Posterior vena cava (tissue), 2 donors: ENCODE results near the gene LSR. TPM values are rescaled to one million over a fixed set of nuclear protein-coding genes. Genes with fewer than 3 reads are reported as not detected.
"Not testable (repeated sequence)": the region's sequence is repeated elsewhere in the genome, so short reads cannot be mapped to it uniquely, and the experiment has no call there.

Experiments used
- DNase-seq: peaks from one replicate; pipeline ENCODE4 v3.0.0-alpha.2; 2020; ENCODE audit warnings: low spot score
- intact Hi-C, 2 donors: fragments of 100-400 bp; cut with DNase I; formaldehyde crosslinking; loops; one replicate each; pipeline versions ENCODE4 v1.14.1 to v1.14.2; 2022 to 2023
- total RNA-seq, 2 donors: library from RNA; stranded (reverse); fragmentation: NEBNext Ultra II Directional; extraction: Animal tissue kit (Norgen Biotek cat#: 25700); gene quantifications; one replicate each; pipeline ENCODE4 v1.2.1, GENCODE V29; 2021
- donor health status: DM: yes; HTN: yes; CAD: no.
- donor health status: DM: yes; HTN: yes; CAD: no.

Gene LSR
- total RNA-seq, 2 donors from 2014 or later, result 5.1 to 5.5 TPM

GRCh38 chr19:35239597-35239996 is 9.2 kb upstream of the LSR start:
- DNase-seq, intact Hi-C loops: not testable (repeated sequence)

GRCh38 chr19:35240327-35240726 is 8.5 kb upstream of the LSR start:
- intact Hi-C loops, result no loop called here
- no peak for DNase-seq

GRCh38 chr19:35241417-35241816 is 7.4 kb upstream of the LSR start:
- intact Hi-C loops, result no loop called here
- no peak for DNase-seq

- DNase-seq, result no peak
- intact Hi-C loops, result no loop called here
Observed at GRCh38 chr19:35246466-35247092, 2.2 kb upstream of the LSR start.

- intact Hi-C loops, result no loop called here
- peak; percentile 80 for DNase-seq
Observed at GRCh38 chr19:35247526-35248309, 1.1 kb upstream of the LSR start.

- peak; percentile 55 for DNase-seq
- intact Hi-C loops, result no loop called here
Observed at GRCh38 chr19:35249146-35249847, 495 bp downstream of the LSR start.

GRCh38 chr19:35249848-35250711 is 1.3 kb downstream of the LSR start:
- intact Hi-C loops, result no loop called here
- peak; percentile 62 for DNase-seq

GRCh38 chr19:35251456-35251855 is 2.7 kb downstream of the LSR start:
- peak; percentile 16 for DNase-seq

GRCh38 chr19:35253316-35254286 is 4.8 kb downstream of the LSR start:
- intact Hi-C loops, result no loop called here
- DNase-seq, result peak; percentile 50

More at GRCh38 chr19:35251456-35251855, 2.7 kb downstream of the LSR start:
- intact Hi-C loops, result no loop called here

GRCh38 chr19:35254341-35255297 is 5.8 kb downstream of the LSR start:
- peak; percentile 55 for DNase-seq
- intact Hi-C loops, result loop anchor here in 1 of 2 donors (5.0 kb wide), 1 partner anchor 1737 kb away; no protein-coding TSS in a partner anchor

- no peak for DNase-seq
- intact Hi-C loops, result loop anchor here in 1 of 2 donors (5.0 kb wide), 1 partner anchor 1739 kb away; no protein-coding TSS in a partner anchor
Observed at GRCh38 chr19:35256566-35256965, 7.8 kb downstream of the LSR start.

- intact Hi-C loops, result loop anchor here in 1 of 2 donors (5.0 kb wide), 1 partner anchor 1740 kb away; no protein-coding TSS in a partner anchor
- peak; percentile 30 for DNase-seq
Observed at GRCh38 chr19:35257113-35257461, 8.3 kb downstream of the LSR start.

GRCh38 chr19:35260694-35261304 is 12.0 kb downstream of the LSR start:
- intact Hi-C loops, result loop anchor here in 1 of 2 donors (10.0 kb wide), 1 partner anchor 116 kb away; the partner anchor contains the start of gene FXYD7
- peak; percentile 40 for DNase-seq

- intact Hi-C loops, result loop anchor here in 1 of 2 donors (10.0 kb wide), 1 partner anchor 117 kb away; the partner anchor contains the start of gene FXYD7
- peak; percentile 44 for DNase-seq
Observed at GRCh38 chr19:35261356-35262100, 12.7 kb downstream of the LSR start.

- intact Hi-C loops, result loop anchor here in 1 of 2 donors (10.0 kb wide), 1 partner anchor 117 kb away; the partner anchor contains the start of gene FXYD7
- DNase-seq, result peak; percentile 69
Observed at GRCh38 chr19:35262101-35262761, 13.4 kb downstream of the LSR start.
